HG03432 (cell line): Measurements from ENCODE around the gene PAM.
A peak's percentile ranks its signal among the peaks of the same experiment; 100 is the strongest.

Experiments used
- ATAC-seq: cut with Tn5 transposase; IDR thresholded peaks from one replicate; pipeline ENCODE4 v1.9.1; 2021; ENCODE audit warnings: mild to moderate bottlenecking, moderate library complexity; ENCODE audit not compliant: unreplicated experiment

The PAM gene

DNA sequence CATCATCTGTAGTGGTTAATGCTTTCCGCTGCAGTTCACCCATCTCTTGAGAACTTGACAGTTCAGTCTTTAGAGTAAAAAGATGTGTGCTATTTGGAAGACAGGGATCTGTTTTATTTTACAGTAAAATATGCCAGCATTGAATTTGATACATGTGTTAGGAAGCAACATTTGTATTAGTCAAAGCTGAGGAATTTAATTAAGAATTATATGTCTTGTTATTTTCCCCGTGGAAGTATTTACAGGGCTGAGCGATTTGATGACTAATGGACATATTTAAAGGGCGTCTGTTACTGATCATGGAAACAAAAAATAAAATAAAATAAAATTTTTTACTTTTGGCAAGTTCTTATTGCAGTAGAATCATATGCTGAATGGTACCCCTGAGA is 101.3 kb downstream of the PAM start:
- no peak for ATAC-seq

DNA sequence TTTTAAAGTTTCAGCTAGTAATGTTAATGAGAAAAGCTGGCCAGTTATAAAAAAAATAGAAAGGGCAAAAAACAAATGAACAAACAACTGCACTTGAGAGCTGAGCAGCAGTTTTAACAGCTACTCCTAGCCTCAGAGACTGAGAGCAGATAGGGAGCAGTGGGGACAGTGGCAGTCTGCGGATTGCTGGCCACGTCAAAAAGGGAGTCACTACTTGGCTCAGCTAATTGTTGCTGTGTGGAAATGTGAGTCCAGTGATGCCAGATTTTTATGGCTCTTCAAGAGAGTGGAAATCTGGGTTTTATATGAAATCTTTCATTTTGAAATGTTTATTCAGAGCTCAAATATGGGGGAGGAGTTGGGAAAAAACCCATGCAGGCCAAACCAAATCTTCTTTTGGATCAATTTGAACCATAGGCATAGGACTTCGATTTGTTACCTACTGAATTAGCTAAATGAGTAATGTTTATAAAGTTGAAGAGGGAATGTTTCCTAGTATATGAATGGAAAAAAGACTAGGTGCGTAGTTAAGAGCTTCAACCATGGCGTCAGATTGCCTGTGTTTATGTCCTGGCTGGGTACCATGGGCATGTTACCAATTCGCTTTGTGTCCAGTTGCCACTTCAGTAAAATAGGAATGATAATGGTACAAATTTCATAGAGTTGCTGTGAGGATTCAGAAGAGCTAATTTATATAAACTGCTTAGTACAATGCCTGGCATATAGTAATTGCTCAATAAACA is 102.1 kb downstream of the PAM start:
- ATAC-seq, result no peak

DNA sequence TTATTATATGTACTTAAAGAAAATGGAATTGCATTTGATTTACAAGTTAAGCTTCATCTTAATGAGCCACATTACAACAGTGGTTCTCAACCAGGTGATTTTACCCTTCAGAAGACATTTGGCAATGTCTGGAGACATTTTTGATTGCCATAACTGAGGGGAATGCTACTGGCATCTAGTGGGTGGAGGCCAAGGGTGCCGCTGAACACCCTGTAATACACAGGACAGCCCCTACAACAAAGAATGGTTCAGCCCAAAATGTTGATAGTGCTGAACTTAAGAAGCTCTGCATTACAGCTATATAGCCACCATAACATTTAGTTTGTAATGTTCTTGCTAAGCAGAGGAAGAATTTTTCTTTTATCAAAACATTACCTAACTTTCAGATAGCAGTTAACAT is 103.1 kb downstream of the PAM start:
- ATAC-seq, result no peak

DNA sequence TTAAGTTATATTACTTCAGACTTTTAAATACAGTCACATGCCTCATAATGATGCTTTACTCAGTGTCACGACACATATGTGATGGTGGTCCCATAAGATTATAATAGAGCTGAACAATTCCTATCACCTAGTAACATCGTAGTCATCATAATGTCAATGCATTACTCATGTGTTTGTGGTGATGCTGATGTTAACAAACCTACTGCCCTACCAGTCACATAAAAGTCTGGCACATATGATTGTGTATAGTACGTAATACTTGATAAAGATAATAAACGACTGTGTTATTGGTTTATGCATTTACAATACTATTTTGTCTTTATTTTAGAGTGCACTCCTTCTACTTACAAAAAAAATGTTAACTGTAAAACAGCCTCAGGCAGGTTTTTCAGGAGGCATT is 103.7 kb downstream of the PAM start:
- ATAC-seq, result no peak

DNA sequence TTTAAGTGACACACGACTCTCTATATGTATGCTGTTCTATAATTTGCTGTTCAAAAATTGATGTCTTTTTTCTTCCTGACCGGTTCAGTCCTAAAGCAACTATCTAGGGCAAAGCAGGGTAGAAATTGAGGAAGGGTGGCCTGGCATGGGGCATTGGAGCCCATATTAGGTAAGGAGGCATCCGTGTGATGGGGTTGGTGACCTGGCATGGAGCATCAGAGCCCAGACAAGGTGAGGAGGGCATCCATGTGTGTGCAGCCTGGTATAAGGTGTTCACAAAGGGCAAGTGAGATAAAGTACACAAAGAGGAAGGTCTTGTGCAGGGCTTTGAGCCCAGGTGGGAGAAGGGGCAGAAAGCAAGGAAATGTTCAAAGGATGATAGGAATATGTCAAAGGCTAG is 104.9 kb downstream of the PAM start:
- ATAC-seq, result no peak

DNA sequence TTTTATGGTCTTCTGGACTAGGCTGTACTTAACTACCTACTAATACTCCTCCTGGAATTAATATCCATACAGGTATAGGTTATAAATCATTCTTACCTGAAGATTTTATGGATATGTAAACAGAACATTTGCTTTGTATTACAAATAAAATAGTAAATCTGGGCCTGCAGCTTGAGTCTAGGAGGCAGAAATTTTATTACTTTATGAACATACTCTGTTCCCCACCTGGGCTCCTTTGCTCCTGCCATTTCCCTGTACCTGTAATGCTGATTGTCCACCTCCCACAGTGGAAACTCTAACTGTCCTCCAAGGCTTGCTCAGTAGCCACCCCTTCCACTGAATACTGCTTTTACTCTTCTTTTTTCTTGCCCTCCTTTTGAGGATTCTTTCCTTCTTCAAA is 108.0 kb downstream of the PAM start:
- no peak for ATAC-seq

DNA sequence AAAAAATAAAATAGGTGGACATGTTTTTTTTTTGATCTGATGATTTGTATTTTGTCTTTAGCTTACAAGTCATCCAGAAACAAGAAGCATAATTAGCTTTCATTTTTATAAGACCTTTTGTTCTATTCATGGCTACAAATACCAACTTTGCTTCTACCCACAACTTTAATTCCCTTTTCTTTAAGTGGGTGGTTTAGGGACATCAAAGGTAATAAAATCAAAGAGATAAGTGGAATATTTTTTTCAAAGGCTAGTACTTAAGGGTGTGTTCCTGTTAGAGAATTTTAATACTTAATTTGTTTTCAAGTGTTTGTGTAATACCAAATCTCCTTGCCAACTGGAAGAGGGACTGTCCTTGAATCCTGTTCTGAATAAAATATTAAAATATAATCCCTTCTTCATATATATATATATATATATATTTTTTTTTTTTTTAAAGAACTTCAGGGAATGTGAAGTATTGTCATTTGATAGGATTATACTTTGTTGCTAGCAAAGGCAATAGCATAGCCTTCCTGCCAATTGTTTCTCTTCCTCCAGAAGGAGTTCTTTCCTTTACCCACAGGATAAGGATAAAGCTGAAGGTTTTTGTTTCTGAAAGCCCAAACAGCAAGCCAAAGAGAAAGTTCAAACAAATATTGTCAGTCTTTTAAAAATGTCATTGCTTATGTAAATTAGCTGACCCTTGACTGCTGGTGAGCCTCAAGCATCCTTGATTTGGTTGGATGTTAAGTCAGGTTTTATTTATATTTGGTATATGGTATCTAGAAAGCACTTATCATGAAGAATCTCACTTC is 108.9 kb downstream of the PAM start:
- ATAC-seq, result no peak

DNA sequence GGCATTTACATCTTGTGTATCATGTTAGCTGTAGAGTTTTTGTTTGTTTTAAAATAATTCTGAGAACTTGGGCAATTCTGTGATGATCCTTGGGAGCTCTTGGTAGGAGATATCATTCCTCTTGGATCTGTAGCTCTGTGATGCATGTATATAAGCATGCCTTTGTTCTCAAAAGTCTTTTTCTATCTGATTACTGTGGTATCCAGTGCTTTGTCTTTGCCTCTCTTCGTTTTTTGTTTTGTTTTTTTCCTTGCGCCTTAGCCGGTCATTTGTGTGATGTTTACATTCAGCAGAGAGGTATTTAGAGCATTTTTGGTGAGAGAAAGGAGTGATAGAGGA is 110.0 kb downstream of the PAM start:
- ATAC-seq, result no peak

DNA sequence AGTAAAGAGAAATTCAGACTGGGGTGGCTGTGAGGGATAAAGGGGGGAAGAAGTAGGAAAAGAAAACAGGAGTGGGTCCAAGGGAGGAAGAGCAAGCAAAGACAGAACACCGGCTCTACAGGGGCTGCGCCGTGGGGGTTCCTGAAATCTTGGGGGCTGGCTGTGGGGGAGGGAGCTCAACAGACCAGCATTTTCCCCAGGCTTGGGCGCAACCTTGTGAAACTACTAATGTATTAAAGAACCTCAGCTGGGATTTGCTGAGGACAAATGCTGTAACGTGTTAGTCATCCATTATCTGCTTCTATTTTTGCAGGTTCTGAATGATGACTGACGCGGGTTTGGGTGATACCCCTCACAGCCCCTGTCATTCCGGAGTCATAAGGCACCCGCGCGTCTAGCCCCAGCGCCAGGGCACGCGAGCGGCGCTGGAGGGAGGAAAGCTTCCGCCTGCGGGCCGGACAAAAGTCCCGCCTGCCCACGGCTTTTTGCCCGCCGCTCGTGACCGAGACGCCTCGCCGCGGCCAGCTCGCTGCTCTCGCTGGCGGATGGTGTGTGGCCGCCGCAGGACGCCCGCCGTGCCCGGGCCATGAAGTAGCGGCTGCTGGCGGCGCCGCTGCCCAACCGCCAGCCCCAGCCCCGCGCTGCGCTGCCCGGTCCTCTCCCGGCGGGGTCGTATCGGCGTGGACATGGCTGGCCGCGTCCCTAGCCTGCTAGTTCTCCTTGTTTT is 110.6 kb downstream of the PAM start:
- peak; percentile 81 for ATAC-seq

DNA sequence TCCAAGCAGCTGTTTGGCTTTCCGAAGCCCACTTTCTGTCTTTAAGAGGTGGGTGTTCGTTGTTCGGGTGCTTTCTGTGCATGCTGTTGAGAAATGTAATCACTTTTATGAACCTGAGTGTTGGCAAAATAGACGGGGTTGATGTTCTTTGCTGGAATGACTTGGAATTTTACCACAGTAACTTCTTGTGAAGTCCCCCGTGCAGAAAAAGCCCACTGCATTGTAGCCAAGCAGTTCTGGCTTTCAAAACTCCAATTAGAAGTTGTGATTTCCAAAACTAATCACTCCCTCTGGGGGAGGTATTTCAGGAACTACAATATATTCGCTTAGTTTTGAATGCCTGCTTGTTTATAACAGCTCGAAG is 111.1 kb downstream of the PAM start:
- ATAC-seq, result peak; percentile 20

DNA sequence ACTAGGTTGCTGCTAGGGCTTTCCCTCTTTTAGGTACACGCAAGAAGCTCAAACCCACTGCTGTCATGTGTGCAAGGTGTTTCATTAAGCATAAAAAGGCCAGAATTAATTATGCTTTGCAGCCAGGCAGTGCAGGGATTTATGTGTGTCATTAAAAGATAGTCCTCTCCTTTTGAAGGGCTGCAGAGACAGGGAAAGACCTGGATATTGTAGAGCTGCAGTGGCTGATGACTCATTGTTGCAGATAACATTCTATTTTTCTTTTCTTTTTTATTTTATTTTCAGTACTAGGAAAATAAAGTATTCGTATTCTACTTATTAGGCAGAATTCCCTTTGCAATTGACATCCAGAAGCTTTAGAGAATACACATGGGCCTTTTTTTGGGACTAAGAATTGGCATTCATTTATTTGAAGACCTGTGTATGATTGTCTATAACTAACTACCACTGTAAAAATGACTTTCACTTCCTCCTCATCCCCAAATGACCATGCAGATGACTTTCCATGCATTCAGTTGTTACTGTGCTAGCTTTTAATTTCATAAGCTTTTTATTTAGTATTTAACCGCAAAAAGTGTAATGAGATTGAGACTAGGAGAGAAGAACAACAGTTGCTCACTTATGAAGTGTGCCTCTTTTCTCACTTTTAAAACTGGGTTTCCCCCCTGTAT is 113.0 kb downstream of the PAM start:
- no peak for ATAC-seq

DNA sequence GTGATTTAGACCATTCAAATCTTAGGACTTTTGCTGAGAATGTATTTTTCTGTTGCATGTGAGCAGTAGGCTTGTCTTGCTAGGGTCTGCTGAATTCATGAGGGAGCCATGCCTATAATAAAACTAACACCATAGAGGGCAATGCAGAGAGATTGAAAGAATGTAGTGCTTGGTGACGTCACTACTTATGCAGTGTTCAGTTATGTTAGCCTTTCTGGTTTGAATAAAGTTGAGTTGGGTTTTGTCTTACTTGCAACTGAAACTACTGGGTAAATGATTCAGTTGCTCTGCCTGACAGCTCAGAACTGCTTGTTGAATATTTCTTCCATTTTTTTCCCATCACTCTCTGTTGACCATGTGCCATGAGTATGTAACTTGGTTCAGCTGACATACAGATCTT is 114.1 kb downstream of the PAM start:
- no peak for ATAC-seq

DNA sequence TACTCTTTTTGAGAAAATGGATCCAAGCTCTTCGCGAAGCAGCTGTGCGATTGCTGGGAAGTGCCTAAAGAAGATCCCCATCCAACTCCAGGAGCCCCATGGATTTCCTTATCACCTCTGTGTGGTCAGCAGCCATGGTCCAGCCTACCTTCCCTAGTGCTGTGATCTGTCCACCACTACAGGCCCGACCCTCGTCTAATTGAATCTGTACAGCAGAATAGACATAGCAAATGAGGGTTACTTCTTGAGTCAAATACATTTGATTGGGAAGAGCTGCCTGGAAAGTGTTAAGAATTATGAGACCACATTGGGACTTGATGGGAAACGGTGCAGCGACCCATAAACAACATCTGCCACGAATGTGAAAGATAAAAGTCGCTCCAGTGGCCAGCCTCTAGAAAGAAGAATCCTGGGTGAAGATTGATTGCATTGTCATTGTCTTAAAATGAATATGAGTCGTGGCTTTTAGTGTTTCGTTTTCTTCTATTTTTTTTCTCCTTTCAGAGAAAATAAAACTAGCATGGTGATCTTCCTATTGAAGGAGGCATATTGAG is 118.4 kb downstream of the PAM start:
- ATAC-seq, result no peak

DNA sequence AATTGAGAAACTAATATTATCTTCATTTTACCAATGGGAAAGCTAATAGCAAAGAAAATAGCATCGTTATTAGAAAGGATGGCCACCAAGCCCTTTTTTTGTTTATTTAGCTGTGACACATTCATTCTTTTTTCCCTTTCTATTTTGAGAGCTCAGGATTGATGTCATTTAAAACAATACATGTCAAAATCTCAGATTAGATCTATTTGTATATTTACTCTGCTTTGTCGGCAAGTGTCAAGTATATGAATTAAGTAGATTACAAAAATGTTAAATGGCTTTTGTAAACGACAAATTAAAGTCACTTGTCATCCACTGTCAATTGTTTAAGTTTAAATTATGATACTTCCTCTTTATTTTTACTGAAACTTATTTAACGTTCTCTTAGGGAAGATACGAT is 118.9 kb downstream of the PAM start:
- no peak for ATAC-seq

DNA sequence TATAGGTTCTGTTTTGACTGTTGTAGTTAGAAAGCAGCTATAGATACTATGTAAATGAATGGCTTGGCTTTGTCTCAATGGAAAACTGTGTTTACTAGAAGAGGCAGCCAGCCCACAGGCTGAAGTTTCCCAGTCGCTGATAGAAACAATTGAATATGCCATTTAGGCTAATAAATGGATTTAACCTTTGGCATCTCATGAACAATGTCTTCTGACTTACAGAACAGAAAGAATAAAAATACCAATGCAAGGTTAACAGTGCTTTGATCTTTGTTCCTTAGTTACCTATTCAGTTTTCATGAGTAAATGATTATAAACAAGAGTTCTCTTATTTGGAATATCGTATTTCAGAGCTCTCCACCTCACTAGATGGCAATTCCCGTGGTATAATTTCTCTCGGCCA is 120.6 kb downstream of the PAM start:
- no peak for ATAC-seq

DNA sequence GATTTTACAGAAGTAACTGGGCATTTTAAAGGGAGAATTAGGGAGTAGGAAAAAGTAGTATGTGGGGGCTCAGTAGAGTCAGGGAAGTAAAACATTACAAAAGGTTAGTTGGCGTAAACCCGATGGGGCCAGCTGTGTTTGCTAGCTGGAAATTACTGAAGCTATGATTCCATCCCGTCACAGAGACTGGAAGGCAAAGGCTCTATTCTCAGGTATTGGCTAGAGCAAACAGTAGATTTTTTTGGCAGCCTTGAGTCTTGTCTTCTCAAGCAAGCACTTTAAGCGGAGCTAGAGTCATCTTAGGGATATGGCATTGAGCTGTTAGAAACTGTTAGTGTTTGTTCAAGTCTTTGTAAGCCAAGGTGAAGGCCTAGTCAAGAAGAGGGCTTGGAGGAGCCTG is 121.5 kb downstream of the PAM start:
- no peak for ATAC-seq

DNA sequence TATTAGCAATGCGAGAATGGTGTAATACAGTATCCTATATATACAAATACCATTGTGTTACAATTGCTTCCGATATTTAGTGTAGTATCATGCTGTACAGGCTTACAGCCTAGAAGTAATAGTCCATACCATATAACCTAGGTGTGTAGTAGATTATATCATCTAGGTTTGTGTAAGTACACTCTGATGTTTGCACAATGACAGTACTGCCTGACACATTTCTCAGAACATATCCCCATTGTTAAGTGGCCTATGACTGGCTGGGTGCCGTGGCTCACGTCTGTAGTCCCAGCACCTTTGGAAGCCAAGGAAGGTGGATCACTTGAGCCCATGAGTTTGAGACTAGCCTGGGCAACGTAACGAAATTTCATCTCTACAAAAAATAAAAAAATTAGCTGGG is 124.6 kb downstream of the PAM start:
- ATAC-seq, result no peak

DNA sequence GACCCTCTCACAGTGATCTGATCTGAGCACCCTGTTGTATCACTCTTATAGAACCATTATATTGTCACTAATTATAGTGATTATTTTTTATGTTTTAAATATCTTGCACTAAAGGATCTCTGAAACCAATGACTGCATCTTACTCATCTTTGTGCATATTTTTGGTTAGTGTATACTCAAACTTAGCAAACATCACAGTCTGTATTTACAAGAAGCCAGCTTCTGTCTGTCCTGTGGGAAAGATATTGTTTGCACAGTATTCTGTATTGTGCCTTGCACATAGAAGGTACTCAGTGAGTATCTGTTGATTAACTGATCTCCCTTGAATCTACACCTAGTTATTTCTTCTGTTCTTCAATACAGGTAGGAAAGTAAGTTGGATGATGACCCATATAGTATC is 131.5 kb downstream of the PAM start:
- no peak for ATAC-seq

DNA sequence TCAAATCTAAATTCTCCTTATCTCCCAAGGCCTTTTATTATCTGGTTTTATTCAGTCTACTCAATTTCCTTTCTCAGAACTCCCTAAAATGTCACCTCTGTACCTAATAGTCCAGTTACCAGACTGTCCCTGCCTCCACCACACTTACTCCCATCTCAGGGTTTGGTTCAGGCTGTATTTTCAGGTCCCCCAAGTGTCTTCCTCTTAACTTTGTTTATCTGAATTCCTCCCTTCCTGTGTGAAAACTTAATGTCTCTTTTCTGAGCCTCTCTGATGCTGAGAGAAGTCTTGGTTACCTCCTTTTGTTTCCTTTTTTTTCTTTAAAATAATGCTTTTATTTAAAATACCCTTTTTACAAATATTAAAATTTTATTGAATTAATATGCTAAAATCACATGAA is 133.4 kb downstream of the PAM start:
- no peak for ATAC-seq

DNA sequence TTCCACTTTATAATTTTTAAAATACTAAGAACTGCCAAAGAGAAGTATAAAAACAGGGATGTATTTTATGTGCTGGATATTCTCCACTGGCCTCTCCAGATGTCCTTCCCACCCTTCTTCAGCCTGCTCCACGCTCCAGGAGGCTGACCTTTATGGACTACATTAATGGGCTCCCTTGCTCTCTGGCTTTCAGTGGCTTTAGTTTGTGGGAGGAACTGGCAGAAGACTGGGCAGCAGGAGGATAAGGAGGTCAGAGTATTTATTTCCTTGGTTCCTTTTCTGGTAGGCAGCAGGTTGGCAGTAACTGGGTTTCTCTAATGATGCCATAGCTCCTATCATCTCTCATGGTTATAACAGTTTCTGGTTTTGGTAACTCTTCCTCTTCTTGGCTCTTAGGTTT is 133.9 kb downstream of the PAM start:
- no peak for ATAC-seq

DNA sequence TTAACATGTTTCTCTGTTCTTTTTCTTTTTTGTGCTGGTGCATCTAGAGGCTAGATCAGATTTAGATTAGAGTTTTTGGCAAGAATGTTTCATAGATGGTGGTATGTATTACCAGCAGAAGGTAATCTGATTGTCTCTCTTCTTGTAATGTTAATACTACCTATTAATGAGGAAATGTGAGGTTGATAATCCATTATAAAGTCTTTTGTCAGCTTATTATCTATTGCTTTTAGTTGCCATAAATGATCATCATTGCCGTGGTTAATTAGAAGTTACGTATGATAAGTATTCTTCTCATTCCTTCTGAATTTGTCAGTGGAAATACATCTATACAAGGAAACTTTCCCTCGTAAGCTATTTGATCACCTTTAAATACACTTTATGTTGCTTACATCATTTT is 135.0 kb downstream of the PAM start:
- ATAC-seq, result no peak
